Astrocyte of the spinal cord (primary cell): ENCODE data around the gene EML5.
A peak's percentile ranks its signal among the peaks of the same experiment; 100 is the strongest.

Source experiments
- DNase-seq: peaks from one replicate; pipeline ENCODE4 v3.0.0; 2011; ENCODE audit warnings: low read depth, low spot score
- H3K4me3 ChIP-seq: 2 replicates; pipeline ENCODE4 v1.5.1; 2011; ENCODE audit warnings: low read depth, mild to moderate bottlenecking, low read length, moderate library complexity
- CTCF ChIP-seq: IDR thresholded peaks from 2 replicates; pipeline ENCODE4 v1.5.1; 2012; ENCODE audit warnings: low read depth, mild to moderate bottlenecking, low read length, inconsistent platforms
- in situ Hi-C: cut with HindIII; loops from 2 replicates; pipeline ENCODE4 v1.10.0; 2017; ENCODE audit warnings: low sequenced_read_pairs

Gene EML5

GRCh38 chr14:88835661-88836060 is 42.9 kb upstream of the EML5 start:
- no peak overlapping the region for H3K4me3 ChIP-seq
- in situ Hi-C loops: no loop called here
- peak; percentile 46 for DNase-seq
- TF ChIP-seq CTCF: no peak

- peak; percentile 85 for DNase-seq
- TF ChIP-seq CTCF: no peak
- in situ Hi-C loops: no loop called here
- H3K4me3 ChIP-seq: no peak overlapping the region
Observed at GRCh38 chr14:88834883-88835431, 42.2 kb upstream of the EML5 start.

GRCh38 chr14:88831284-88831683 is 38.5 kb upstream of the EML5 start:
- H3K4me3 ChIP-seq: no peak overlapping the region
- DNase-seq: peak; percentile 63
- TF ChIP-seq CTCF: no peak
- in situ Hi-C loops: no loop called here

- no peak for DNase-seq
- TF ChIP-seq CTCF: no peak
- in situ Hi-C loops: no loop called here
- no peak overlapping the region for H3K4me3 ChIP-seq
Observed at GRCh38 chr14:88829685-88830302, 37.0 kb upstream of the EML5 start.

GRCh38 chr14:88829188-88829587 is 36.4 kb upstream of the EML5 start:
- in situ Hi-C loops: no loop called here
- TF ChIP-seq CTCF: no peak
- DNase-seq: no peak
- no peak overlapping the region for H3K4me3 ChIP-seq

- no peak for DNase-seq
- TF ChIP-seq CTCF: no peak
- in situ Hi-C loops: no loop called here
- H3K4me3 ChIP-seq: peak overlapping the region; percentile 72
Observed at GRCh38 chr14:88825503-88825902, 32.8 kb upstream of the EML5 start.
